Measurements from ENCODE around the gene DNAH6.

DNAH6 gene

DNA sequence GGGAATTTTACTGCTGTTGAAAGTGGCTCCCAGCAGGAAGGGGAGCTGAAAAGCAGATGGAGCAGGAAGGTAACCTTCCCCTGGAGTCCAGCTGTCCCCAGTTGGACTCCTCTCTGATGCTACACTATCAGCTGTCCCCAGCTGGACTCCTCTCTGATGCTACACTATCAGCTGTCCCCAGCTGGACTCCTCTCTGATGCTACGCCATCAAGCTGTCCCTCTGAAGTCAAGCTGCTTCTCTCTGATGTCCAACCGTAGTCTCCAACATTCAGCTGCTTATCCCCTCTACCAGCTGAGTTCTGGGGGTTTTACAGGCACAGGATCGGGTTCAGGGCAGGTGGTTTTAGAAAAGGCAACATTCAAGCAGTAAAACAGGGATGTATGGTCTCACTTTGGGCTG is 37.4 kb upstream of the DNAH6 start:
- no peak for DNase-seq (ENCODE audit: insufficient read length, low spot score)
- TF ChIP-seq CTCF (IDR thresholded peaks at IDR 0.05; ENCODE audit: insufficient read depth, missing control alignments), result no peak
- no peak for FAIRE-seq

GRCh38 chr2:84481702-84482101 is 34.6 kb upstream of the DNAH6 start:
- FAIRE-seq (no peak), DNase-seq (ENCODE audit: insufficient read length, low spot score) (no peak)
- TF ChIP-seq CTCF (IDR thresholded peaks at IDR 0.05; ENCODE audit: insufficient read depth, missing control alignments), result no peak

DNA sequence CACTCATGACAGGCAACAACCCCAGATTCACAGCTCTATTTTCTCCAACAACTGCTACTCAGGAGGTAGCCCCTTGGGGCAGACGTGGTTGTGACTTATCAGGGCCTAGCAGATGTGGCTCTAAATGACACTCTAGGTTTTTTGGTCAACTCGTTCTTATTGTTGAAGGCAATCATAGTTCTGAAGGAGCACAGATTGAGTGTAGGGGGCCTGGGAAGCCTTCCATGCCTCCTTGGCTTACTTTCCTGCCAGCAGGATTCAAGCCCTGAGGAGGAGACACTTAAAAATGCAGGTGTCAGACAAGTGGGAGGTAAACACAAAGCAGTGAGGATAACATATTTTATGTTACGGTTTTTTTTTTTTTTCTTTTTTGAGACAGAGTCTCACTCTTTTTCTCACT is 33.7 kb upstream of the DNAH6 start:
- FAIRE-seq, result no peak
- no peak for TF ChIP-seq CTCF (IDR thresholded peaks at IDR 0.05; ENCODE audit: insufficient read depth, missing control alignments)
- no peak for DNase-seq (ENCODE audit: insufficient read length, low spot score)

GRCh38 chr2:84483320-84483719 is 33.0 kb upstream of the DNAH6 start:
- DNase-seq (ENCODE audit: insufficient read length, low spot score), result no peak
- FAIRE-seq, result no peak
- no peak for TF ChIP-seq CTCF (IDR thresholded peaks at IDR 0.05; ENCODE audit: insufficient read depth, missing control alignments)

DNA sequence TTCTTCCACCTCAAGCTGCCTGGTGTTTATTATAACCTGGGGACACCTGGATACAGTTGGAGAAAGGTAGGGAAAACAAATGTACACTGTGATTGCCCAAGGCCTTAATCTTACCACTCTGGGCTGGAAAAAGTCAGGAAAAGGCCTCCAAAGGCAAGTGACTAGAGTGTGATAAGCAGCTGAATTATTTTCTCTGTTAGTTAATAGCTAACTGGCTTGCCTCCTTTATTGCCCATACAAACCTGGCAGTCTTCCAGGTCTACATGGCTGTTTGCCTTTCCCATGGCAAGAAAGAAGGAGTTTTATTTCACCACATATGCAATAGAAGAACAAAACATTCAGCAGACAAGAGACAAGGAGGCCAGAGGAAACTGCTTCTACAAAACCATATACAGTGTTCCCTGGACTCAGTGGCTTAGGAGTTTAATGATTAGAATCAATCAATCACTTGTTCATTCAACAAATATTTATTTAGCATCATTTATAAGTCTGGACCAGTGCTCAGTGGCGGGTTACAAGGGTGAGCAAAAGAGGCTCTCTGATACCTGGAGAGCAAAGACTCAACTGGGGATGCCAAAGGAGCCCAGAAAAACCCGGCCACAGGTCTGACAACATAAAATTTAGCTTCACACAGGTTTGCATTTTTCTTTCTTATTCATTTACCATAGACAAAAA is 29.7 kb upstream of the DNAH6 start:
- TF ChIP-seq CTCF (IDR thresholded peaks at IDR 0.05; ENCODE audit: insufficient read depth, missing control alignments), result no peak
- no peak for DNase-seq (ENCODE audit: insufficient read length, low spot score)
- FAIRE-seq, result no peak

DNA sequence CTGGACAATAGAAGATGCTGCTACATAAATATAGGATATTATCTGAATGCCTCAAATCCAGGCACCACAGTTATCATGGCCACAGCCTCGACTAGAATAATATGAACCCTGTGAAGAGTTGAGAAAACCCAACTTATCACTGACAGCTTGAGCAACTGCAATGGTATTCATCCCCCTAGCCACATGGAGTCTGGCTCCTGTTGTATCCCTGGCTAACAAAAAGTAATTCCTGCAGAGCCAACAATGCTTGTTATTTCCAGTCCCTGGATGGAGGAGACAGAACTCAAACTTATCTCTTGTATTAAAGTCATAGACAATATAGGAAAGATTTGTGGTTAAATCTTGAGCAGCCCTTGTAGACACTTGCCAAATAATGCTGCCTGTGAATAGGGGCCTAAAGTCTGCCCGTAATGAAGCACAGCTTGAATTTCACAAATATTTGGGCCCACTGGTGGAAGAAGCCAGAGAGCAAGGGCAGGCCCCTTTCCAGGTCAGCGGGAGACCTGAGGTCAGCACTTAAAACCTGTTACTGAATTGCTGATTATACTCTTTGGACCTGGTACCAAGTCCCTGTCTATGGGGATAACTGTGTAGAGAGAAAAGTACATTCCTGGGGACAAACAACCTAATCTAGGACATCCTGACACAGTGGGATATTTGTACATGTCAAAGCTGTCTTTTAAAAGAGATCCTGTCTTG is 28.9 kb upstream of the DNAH6 start:
- no peak for FAIRE-seq
- no peak for TF ChIP-seq CTCF (IDR thresholded peaks at IDR 0.05; ENCODE audit: insufficient read depth, missing control alignments)

GRCh38 chr2:84491256-84491655 is 25.0 kb upstream of the DNAH6 start:
- DNase-seq (ENCODE audit: insufficient read length, low spot score) (no peak), FAIRE-seq (no peak)
- no peak for TF ChIP-seq CTCF (IDR thresholded peaks at IDR 0.05; ENCODE audit: insufficient read depth, missing control alignments)

More for the DNA sequence above, 28.9 kb upstream of the DNAH6 start:
- DNase-seq (ENCODE audit: insufficient read length, low spot score), result no peak
